Measurements from ENCODE around the gene FSHB. TPM values are rescaled to one million over a fixed set of nuclear protein-coding genes. Genes with fewer than 3 reads are reported as not detected.
"Not testable (repeated sequence)": the region's sequence is repeated elsewhere in the genome, so short reads cannot be mapped to it uniquely, and the experiment has no call there.

FSHB gene
- total RNA-seq (ENCODE audit: low replicate concordance), result not detected in 2 replicates
- long read RNA-seq, result 0 reads

- no peaks in the 10 kb centered on the region for H3K27me3 Mint-ChIP-seq
- no peaks in the 10 kb centered on the region for H3K36me3 Mint-ChIP-seq
- H3K9me3 Mint-ChIP-seq, result no peaks in the 10 kb centered on the region
- no peak within 1 kb of the TSS for H3K27ac Mint-ChIP-seq
- TF ChIP-seq CTCF (conservative IDR thresholded peaks at IDR 0.05), result no peak
- no peak within 1 kb of the TSS for H3K4me3 Mint-ChIP-seq
- no peaks in the 10 kb centered on the region for H3K4me1 Mint-ChIP-seq (ENCODE audit: unreplicated experiment)
- DNase-seq (ENCODE audit: extremely low spot score, unreplicated experiment), result no peak
Observed at GRCh38 chr11:30230714-30231113, at the start of gene FSHB. TSS of gene FSHB (plus strand) at chr11:30231014. CDS start at chr11:30231903, 889 bp downstream.

DNA sequence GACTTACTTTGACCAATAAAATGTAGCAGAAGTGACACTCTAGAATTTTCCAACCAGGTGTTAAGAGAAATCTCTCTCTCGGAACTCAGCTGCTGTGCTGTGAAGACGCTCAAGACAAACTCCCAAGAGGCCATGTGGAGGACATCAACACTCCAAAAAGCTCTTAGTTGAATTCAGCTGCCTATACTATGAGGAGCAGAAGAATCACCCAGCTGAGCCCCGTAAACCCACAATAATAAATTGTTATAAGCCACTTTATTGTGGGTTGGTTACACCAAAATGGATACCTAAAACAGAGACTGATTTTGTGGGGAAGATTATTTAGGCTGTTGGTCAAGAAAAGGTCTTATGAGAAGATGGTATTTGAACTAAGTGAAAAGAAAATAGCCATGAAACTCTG lies 44.1 kb upstream of the FSHB start:
- Mint-ChIP-seq H3K4me1 (ENCODE audit: unreplicated experiment) (no peaks in the 10 kb centered on the region), H3K27me3 (no peaks in the 10 kb centered on the region), H3K4me3 (no peak overlapping the region), H3K27ac (no peak overlapping the region), H3K36me3 (no peaks in the 10 kb centered on the region), H3K9me3 (no peaks in the 10 kb centered on the region)
- no peak for TF ChIP-seq CTCF (conservative IDR thresholded peaks at IDR 0.05)
- DNase-seq (ENCODE audit: extremely low spot score, unreplicated experiment), result no peak

DNA sequence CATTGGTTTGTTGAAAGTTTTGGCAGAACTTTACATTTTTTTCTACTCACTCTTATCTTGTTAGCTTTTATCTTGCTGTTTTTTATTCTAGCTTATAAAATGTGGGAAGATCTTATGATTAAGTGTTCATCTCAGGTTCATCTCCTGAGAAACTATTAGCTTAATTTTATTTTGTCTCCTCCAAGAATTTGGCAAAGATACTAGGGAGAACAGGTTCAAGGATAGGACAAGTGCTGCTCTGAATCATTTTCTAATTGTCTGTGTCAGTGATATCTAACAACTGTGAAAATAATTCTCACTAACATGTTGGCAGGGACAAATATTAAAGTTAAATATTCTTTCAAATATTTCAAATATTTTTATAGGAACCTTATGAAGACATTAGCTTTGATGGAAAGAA lies 38.2 kb upstream of the FSHB start:
- no peak overlapping the region for H3K4me3 Mint-ChIP-seq
- H3K4me1 Mint-ChIP-seq (ENCODE audit: unreplicated experiment), result peaks cover 4% of the 10 kb centered on the region
- no peak for DNase-seq (ENCODE audit: extremely low spot score, unreplicated experiment)
- H3K36me3 Mint-ChIP-seq, result no peaks in the 10 kb centered on the region
- no peaks in the 10 kb centered on the region for H3K27me3 Mint-ChIP-seq
- no peaks in the 10 kb centered on the region for H3K9me3 Mint-ChIP-seq
- no peak overlapping the region for H3K27ac Mint-ChIP-seq
- TF ChIP-seq CTCF (conservative IDR thresholded peaks at IDR 0.05), result no peak

DNA sequence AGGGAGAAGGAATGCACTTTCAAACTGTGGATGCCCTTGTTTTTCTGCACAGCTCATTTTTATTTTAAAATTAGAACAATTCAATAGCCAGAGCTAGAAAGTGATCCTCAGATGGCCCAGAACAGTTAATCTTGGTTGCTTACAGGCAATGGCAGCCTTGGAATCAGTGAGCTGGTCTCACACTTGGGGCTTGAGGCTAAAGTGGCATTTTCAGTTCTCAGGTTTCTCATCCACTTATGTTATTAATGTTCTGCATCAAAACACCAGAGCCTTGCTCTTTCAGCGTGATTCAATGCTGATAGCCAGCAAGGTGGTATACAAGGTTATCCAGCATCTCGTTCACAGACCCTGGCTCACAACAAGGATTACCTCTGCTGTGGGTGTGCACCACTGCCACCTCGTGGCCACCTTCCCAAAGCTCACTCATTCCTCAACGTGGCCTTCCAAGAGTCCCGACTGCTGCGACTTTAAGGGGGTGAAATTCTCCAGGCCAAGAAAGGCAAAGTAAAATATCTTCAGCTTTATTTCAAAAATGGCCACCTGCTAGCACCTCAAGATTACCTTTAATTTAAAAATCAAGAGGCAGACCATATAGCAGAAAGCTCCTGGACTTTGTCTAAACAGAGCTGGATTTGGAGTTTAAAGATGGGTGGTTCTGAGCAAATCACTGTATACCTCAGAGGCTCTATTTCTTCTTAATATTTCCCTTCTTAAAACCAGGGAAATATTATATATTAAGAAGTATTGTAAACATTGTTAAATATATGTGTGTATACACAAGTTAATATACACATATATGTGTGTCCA lies 34.2 kb upstream of the FSHB start:
- Mint-ChIP-seq H3K27ac (no peak overlapping the region), H3K36me3 (no peaks in the 10 kb centered on the region), H3K9me3 (no peaks in the 10 kb centered on the region), H3K27me3 (no peaks in the 10 kb centered on the region), H3K4me3 (no peak overlapping the region), H3K4me1 (ENCODE audit: unreplicated experiment) (peaks cover 4% of the 10 kb centered on the region)
- peak; percentile 75 for DNase-seq (ENCODE audit: extremely low spot score, unreplicated experiment)
- TF ChIP-seq CTCF (conservative IDR thresholded peaks at IDR 0.05), result peak; percentile 90

GRCh38 chr11:30197869-30198268 lies 32.9 kb upstream of the FSHB start:
- H3K9me3 Mint-ChIP-seq, result no peaks in the 10 kb centered on the region
- H3K4me3 Mint-ChIP-seq, result no peak overlapping the region
- peak overlapping the region; percentile 35 for H3K27ac Mint-ChIP-seq
- no peaks in the 10 kb centered on the region for H3K36me3 Mint-ChIP-seq
- no peak for DNase-seq (ENCODE audit: extremely low spot score, unreplicated experiment)
- TF ChIP-seq CTCF (conservative IDR thresholded peaks at IDR 0.05), result no peak
- H3K27me3 Mint-ChIP-seq, result no peaks in the 10 kb centered on the region
- H3K4me1 Mint-ChIP-seq (ENCODE audit: unreplicated experiment), result peaks cover 4% of the 10 kb centered on the region

- H3K9me3 Mint-ChIP-seq; H3K4me1 Mint-ChIP-seq (ENCODE audit: unreplicated experiment); DNase-seq (ENCODE audit: extremely low spot score, unreplicated experiment); H3K4me3 Mint-ChIP-seq; H3K27ac Mint-ChIP-seq; H3K27me3 Mint-ChIP-seq; H3K36me3 Mint-ChIP-seq: not testable (repeated sequence)
Observed at GRCh38 chr11:30202989-30203388, 27.8 kb upstream of the FSHB start.
